OCI-LY7 (cell line): ENCODE measurements around the gene RNF157.

Experiments
- CTCF ChIP-seq: fragments of 200-600 bp; sonication (generic); conservative IDR thresholded peaks from 2 replicates; pipeline ENCODE4 v1.5.1; 2014; ENCODE audit warnings: mild to moderate bottlenecking, antibody characterized with exemption, low read length, moderate library complexity, mixed read lengths
- EZH2phosphoT487 ChIP-seq: fragments of 200-600 bp; sonication (generic); IDR thresholded peaks from 2 replicates; pipeline ENCODE4 v1.6.1; 2018; ENCODE audit warnings: low read depth, borderline replicate concordance, mild to moderate bottlenecking, mixed run types, antibody characterized with exemption, low read length, moderate library complexity, mixed read lengths

DNA sequence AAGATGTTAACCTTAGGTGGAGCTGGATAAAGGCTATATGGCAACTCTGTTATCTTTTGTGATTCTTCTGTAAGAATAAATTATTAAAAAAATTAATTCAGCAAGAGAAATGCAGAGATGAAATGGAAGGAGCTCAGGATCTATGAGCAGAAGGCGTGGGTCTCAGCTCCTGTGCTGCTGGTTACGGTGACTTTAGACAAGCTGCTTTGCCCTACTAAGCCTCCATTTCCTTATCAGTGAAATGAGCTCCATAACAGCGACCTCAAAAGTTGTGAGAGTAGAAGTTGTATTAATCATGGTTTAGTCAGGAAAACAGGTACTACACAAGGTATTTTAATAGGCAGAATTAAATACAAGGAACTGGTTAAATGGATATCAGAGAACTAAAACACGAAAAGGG, 51.0 kb downstream of the RNF157 start:
- no peak for TF ChIP-seq CTCF
- no peak for TF ChIP-seq EZH2phosphoT487
